NCI-H2081 treated with DMSO at 0.1 percent for 48 hours (cell line): ENCODE measurements around the gene NR2F2.
"Not testable (repeated sequence)": the region's sequence is repeated elsewhere in the genome, so short reads cannot be mapped to it uniquely, and the experiment has no call there.

Source experiments
- DNase-seq: peaks from one replicate; lab custom pipeline; 2025; lab: John Stamatoyannopoulos, UW

NR2F2 gene

DNA sequence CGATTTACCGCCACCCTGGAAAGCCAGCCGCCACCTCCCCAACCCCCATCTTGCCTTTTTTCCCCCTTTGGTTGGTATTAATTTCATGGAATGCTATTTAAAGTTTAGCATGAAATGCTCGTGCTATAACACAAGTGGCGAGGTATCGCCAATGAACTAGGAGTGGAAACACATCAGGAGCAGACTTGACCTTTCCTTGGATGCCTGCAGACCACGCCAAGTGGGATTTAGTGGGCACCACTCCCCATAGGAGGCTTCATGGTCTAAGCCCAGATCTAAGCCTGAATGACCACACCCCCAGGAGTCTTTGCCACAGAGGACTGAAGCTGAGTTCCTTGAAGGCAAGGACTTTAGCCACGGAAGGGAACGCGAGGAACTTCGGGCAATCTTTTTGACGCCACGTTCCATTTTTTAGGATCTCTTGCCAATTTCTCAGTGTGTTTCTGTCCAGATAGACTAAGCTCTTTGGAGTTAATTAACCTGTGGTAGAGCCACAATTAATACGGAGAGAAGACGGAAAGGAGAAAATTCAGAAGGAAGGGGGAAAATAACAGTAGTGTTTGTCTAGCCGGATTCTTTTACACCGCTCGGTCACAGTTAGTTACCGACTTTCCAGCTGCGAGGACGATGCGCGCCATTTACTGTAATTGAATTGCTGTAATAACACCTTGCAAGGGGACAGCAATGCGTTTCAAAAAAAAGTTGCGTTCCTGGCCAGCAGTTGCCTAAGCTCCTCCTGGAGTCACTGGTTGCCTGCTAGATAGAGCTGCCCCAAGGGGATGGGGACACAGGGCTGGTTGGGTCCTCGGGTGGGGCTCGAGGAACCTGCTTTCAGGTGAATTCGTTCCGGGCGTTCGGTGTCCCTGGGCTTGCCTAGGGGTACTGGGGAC, 37.1 kb downstream of the NR2F2 start:
- DNase-seq, result no peak

DNA sequence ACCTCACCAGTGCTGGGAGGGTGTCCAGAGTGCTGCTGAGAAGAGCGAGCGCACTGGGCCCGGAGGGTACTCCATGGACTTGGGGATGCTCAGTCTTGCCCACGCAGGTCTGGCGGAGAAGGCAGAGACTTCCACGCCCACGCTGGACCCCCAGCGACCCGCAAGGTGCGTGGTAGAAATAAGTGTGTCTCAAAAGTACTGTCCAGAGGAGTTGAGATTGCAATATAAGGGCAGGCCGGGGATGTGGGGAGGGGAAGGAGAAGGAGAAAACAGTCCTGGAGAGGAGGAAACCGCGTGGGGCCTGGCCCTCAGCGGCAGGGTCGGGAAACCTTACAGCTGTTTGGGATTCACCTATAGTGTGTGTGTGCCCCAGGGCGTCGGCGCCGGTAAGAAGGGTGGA, 38.9 kb downstream of the NR2F2 start:
- DNase-seq, result no peak

DNA sequence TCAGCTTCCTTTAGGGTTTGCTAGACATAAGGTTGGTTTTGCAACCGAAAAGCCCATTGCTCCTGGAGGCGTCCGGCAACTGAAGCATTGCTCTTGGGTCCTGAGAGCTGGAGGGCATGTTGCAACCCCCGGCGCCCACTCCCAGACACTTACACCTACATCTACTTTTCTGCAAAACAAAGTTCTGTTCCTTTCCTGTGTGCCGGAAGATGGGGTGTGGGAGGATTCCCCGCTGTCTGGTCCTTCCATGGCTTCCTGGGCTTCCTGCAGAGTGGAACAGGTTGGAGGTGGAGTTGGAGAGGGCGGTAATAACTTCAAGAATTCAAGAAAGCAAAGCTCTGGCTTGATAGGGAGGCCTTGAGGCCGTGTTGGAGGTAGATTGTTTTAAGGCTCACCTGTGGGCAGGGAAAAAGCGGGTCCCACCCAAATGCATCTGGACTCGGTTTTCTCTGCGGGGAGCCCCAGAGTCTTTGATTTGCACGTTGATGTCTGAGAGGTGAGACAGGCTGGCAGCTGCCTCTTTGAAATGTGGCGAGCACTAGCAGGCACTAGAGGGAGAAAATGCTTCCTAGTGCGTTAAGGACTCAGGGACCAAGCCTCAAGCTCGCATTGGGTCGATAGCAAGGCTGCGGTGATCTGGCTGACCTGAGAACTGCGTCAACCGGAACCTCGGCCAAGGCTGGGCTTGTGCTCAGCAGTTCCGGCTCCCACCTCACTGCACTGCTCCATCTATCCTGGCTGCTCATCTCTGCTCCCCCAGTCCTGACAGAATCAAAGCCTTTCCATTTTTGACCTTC, 39.5 kb downstream of the NR2F2 start:
- DNase-seq, result no peak

DNA sequence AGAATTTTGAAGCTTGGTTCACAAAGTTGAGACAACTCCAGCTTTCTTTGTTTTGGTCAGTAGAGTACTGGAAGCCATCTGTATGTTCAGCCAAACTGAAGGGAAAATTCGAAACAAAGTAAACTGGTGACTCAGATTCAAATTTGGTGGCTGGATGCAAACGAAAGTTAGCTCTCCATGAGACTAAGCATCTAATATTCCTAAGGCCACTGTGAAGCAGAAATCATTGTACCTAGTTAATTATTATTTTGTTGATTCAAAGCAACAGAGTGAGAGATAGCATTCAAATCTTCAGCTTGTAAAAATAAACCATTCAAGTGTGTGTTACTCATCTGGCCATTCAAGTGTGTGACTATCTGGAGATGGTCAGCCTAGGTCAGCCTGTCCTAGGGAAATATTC, 42.1 kb downstream of the NR2F2 start:
- DNase-seq, result no peak

DNA sequence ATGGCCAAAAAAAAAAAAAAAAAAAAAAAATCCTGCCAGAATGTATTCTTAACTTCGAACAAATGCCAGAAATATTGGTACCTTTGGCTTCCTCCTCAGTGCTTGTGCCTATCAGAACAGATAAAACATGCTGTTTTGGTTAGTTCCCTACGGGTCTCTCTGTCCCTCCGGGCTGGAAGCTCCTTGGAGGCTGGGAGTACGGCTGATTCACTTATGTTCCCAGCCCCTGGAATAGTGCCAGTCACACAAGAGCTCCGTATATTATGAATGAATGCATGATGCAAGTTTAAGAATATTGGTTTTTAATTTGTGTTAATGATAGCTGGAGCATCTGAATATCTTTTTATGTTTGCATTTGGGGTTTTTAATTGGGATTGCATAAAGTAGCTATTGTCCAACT, 44.0 kb downstream of the NR2F2 start:
- DNase-seq, result no peak

DNA sequence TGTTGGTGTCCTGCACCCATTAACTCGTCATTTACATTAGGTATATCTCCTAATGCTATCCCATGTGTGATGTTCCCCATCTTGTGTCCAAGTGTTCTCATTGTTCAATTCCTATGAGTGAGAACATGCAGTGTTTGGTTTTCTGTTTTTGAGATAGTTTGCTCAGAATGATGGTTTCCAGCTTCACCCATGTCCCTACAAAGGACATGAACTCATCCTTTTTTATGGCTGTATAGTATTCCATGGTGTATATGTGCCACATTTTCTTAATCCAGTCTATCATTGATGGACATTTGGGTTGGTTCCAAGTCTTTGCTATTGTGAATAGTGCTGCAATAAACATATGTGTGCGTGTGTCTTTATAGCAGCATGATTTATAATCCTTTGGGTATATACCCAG, 49.1 kb downstream of the NR2F2 start:
- DNase-seq, result not testable (repeated sequence)

DNA sequence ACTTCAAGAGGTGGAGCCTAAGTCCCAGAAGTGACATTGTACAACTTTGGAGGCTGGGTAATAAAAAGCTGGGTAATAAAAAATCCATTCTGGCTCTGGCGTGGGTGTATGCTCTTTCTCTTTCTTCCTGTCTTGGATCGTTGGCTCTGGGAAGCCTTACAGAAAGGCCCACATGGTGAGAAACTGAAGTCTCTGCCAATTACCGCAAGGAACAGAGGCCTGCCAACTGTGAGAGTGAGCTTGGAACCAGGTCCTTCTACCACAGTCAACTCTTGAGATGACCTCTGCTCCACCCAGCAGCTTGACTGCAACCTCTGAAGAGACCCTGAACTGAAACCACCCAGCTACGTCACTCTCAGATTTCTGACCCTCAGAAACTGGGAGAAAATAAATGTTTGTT, 51.0 kb downstream of the NR2F2 start:
- no peak for DNase-seq

DNA sequence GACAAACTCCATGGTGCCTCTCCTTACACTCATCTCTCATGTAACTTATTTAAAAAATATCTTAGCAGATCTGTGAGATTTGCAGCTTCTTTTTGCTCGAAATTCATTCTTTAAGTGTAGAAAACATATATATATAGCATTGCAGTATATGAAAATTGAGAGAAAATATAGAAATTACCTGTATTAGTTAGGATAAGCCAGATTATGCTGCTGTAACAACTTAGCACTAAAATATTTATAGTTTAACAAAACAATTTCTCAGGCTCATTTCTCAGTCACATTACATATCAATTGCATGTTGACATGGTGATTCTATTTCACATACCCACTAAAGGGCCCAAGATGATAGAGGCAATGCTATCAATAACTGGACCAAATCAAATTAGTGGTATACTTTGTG, 54.7 kb downstream of the NR2F2 start:
- no peak for DNase-seq

DNA sequence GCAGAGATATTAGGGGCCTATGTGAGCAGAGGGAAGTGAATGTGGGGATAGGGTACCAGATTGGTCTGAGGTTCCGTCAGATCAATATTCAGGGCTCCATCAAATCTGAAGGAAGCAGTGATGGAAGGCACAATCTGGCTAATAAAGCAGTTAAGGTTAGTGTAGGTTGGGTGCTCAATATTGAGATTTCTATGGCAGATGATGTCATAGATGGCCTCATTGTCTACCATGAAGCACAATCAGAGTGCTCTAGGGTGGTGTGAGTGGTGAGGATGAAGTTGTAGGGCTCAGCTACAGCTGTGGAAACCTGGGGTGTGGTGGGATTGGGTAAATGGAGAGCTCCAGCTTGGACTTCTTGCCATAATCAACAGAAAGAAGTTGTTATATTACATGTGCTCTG, 58.2 kb downstream of the NR2F2 start:
- DNase-seq, result no peak
